ENCODE results near the gene DACT2. TPM values are rescaled to one million over a fixed set of nuclear protein-coding genes. Genes with fewer than 3 reads are reported as not detected.

DACT2 gene
- total RNA-seq, 4 donors from 2014 or later: 0.27 TPM; not detected in 3

GRCh38 chr6:168322966-168323365 lies 3.4 kb upstream of the DACT2 start:
- Histone ChIP-seq H3K4me3 (replicated peaks in 1 of 3) (no peak overlapping the region), H3K36me3 (no peaks in the 10 kb centered on the region), H3K27me3 (no peaks in the 10 kb centered on the region), H3K27ac (no peak overlapping the region), H3K4me1 (peaks cover 0 to 4% of the 10 kb centered on the region in 2 donors), H3K9me3 (no peaks in the 10 kb centered on the region)
- no peak for DNase-seq
- intact Hi-C loops (cut with DNase I): no loop called here
- 56 to 60% methylated on average over 2 of the region's 2 CpGs for WGBS, 2 donors
- TF ChIP-seq POLR2A (IDR thresholded peaks at IDR 0.05) (no peak), CTCF (IDR thresholded peaks at IDR 0.05) (no peak)

- peaks cover 0 to 4% of the 10 kb centered on the region in 2 donors for H3K4me1 ChIP-seq
- 88 to 92% methylated on average over 9 of the region's 9 CpGs for WGBS, 2 donors
- H3K27ac ChIP-seq: no peak overlapping the region
- no peaks in the 10 kb centered on the region for H3K9me3 ChIP-seq
- no peak for TF ChIP-seq POLR2A (IDR thresholded peaks at IDR 0.05)
- TF ChIP-seq CTCF (IDR thresholded peaks at IDR 0.05): no peak
- intact Hi-C loops (cut with DNase I): no loop called here
- H3K36me3 ChIP-seq: no peaks in the 10 kb centered on the region
- no peaks in the 10 kb centered on the region for H3K27me3 ChIP-seq
- H3K4me3 ChIP-seq (replicated peaks in 1 of 3): no peak overlapping the region
- DNase-seq: no peak
Observed at GRCh38 chr6:168320634-168321033, 1.1 kb upstream of the DACT2 start.

GRCh38 chr6:168318579-168319278 lies 848 bp downstream of the DACT2 start:
- intact Hi-C loops (cut with DNase I): no loop called here
- H3K4me3 ChIP-seq (replicated peaks in 1 of 3): no peak overlapping the region
- no peaks in the 10 kb centered on the region for H3K9me3 ChIP-seq
- H3K27ac ChIP-seq: no peak overlapping the region
- no peaks in the 10 kb centered on the region for H3K36me3 ChIP-seq
- no peak for TF ChIP-seq CTCF (IDR thresholded peaks at IDR 0.05)
- TF ChIP-seq POLR2A (IDR thresholded peaks at IDR 0.05): no peak
- no peaks in the 10 kb centered on the region for H3K27me3 ChIP-seq
- H3K4me1 ChIP-seq: peaks cover 0 to 4% of the 10 kb centered on the region in 2 donors
- 38 to 40% methylated on average over 27 to 31 of the region's 33 CpGs for WGBS, 2 donors
- no peak for DNase-seq

- no peak for DNase-seq
- Histone ChIP-seq H3K27ac (no peak overlapping the region), H3K4me3 (replicated peaks in 1 of 3) (no peak overlapping the region), H3K4me1 (peaks cover 0 to 4% of the 10 kb centered on the region in 2 donors), H3K9me3 (no peaks in the 10 kb centered on the region), H3K36me3 (no peaks in the 10 kb centered on the region), H3K27me3 (no peaks in the 10 kb centered on the region)
- intact Hi-C loops (cut with DNase I): no loop called here
- TF ChIP-seq POLR2A (IDR thresholded peaks at IDR 0.05): no peak
- TF ChIP-seq CTCF (IDR thresholded peaks at IDR 0.05): no peak
- 68 to 89% methylated on average over 10 to 12 of the region's 12 CpGs for WGBS, 2 donors
Observed at GRCh38 chr6:168318090-168318489, 1.5 kb downstream of the DACT2 start.

GRCh38 chr6:168315596-168315995 lies 4.0 kb downstream of the DACT2 start:
- 30 to 52% methylated on average over 5 of the region's 5 CpGs for WGBS, 2 donors
- peak; percentile 47 to 62 for DNase-seq
- no peak for TF ChIP-seq CTCF (IDR thresholded peaks at IDR 0.05)
- TF ChIP-seq POLR2A (IDR thresholded peaks at IDR 0.05): no peak
- no peak overlapping the region for H3K27ac ChIP-seq
- intact Hi-C loops (cut with DNase I): no loop called here
- no peaks in the 10 kb centered on the region for H3K9me3 ChIP-seq
- H3K27me3 ChIP-seq: no peaks in the 10 kb centered on the region
- no peaks in the 10 kb centered on the region for H3K36me3 ChIP-seq
- H3K4me3 ChIP-seq (replicated peaks in 1 of 3): no peak overlapping the region
- peaks cover 0 to 9% of the 10 kb centered on the region in 2 donors for H3K4me1 ChIP-seq

All from thyroid gland (tissue), 4 donors.